ENCODE measurements around the gene NARS2.

NARS2 gene

GRCh38 chr11:78420796-78421209 is 153.9 kb downstream of the NARS2 start:
- peak; percentile 41 for ATAC-seq

GRCh38 chr11:78420255-78420764 is 154.4 kb downstream of the NARS2 start:
- Mint-ChIP-seq H3K27me3 (peaks cover 33% of the 10 kb centered on the region), H3K4me1 (peaks cover 48% of the 10 kb centered on the region), H3K9me3 (no peaks in the 10 kb centered on the region), H3K36me3 (ENCODE audit: low read depth) (no peaks in the 10 kb centered on the region), H3K27ac (peak overlapping the region; percentile 71), H3K4me3 (peak overlapping the region; percentile 14)
- DNase-seq (peak; percentile 62), ATAC-seq (peak; percentile 2)

More at GRCh38 chr11:78420796-78421209, 153.9 kb downstream of the NARS2 start:
- Mint-ChIP-seq H3K36me3 (ENCODE audit: low read depth) (no peaks in the 10 kb centered on the region), H3K9me3 (no peaks in the 10 kb centered on the region), H3K4me3 (peak overlapping the region; percentile 11), H3K4me1 (peaks cover 50% of the 10 kb centered on the region), H3K27ac (peak overlapping the region; percentile 71), H3K27me3 (peaks cover 33% of the 10 kb centered on the region)
- DNase-seq = peak; percentile 71

GRCh38 chr11:78419327-78419726 is 155.3 kb downstream of the NARS2 start:
- Mint-ChIP-seq H3K27me3 (peaks cover 33% of the 10 kb centered on the region), H3K4me1 (peaks cover 38% of the 10 kb centered on the region), H3K9me3 (no peaks in the 10 kb centered on the region), H3K36me3 (ENCODE audit: low read depth) (no peaks in the 10 kb centered on the region), H3K27ac (no peak overlapping the region), H3K4me3 (peak overlapping the region; percentile 75)
- no peak for ATAC-seq
- DNase-seq = no peak

- Mint-ChIP-seq H3K27me3 (peaks cover 33% of the 10 kb centered on the region), H3K4me1 (peaks cover 35% of the 10 kb centered on the region), H3K4me3 (peak overlapping the region; percentile 75), H3K36me3 (ENCODE audit: low read depth) (no peaks in the 10 kb centered on the region), H3K27ac (peak overlapping the region; percentile 10), H3K9me3 (no peaks in the 10 kb centered on the region)
- DNase-seq (no peak), ATAC-seq (no peak)
Observed at GRCh38 chr11:78418584-78419211, 156.0 kb downstream of the NARS2 start.

- Mint-ChIP-seq H3K27ac (no peak overlapping the region), H3K36me3 (ENCODE audit: low read depth) (no peaks in the 10 kb centered on the region), H3K27me3 (peaks cover 33% of the 10 kb centered on the region), H3K4me1 (peaks cover 35% of the 10 kb centered on the region), H3K4me3 (peak overlapping the region; percentile 75), H3K9me3 (no peaks in the 10 kb centered on the region)
- DNase-seq = peak; percentile 76
- ATAC-seq = peak; percentile 62
Observed at GRCh38 chr11:78417888-78418583, 156.6 kb downstream of the NARS2 start.

GRCh38 chr11:78417175-78417887 is 157.3 kb downstream of the NARS2 start, which contains the start of gene GAB2:
Gene GAB2 (minus strand): TSS chr11:78417820. CDS start chr11:78417720, 100 bp downstream.
- ATAC-seq = peak; percentile 41
- no peak for DNase-seq
- H3K27me3 Mint-ChIP-seq = peaks cover 33% of the 10 kb centered on the region
- H3K4me1 Mint-ChIP-seq = peaks cover 35% of the 10 kb centered on the region
- peak within 1 kb of the TSS; percentile 83 for H3K4me3 Mint-ChIP-seq
- H3K36me3 Mint-ChIP-seq (ENCODE audit: low read depth) = no peaks in the 10 kb centered on the region
- H3K27ac Mint-ChIP-seq = peak within 1 kb of the TSS; percentile 73
- H3K9me3 Mint-ChIP-seq = no peaks in the 10 kb centered on the region

- ATAC-seq (peak; percentile 61), DNase-seq (peak; percentile 77)
- Mint-ChIP-seq H3K27me3 (peaks cover 33% of the 10 kb centered on the region), H3K4me1 (peaks cover 35% of the 10 kb centered on the region), H3K4me3 (peak overlapping the region; percentile 83), H3K9me3 (no peaks in the 10 kb centered on the region), H3K36me3 (ENCODE audit: low read depth) (no peaks in the 10 kb centered on the region), H3K27ac (peak overlapping the region; percentile 73)
Observed at GRCh38 chr11:78416285-78417174, 158.1 kb downstream of the NARS2 start.

- H3K4me3 Mint-ChIP-seq = no peak overlapping the region
- H3K9me3 Mint-ChIP-seq = no peaks in the 10 kb centered on the region
- no peak overlapping the region for H3K27ac Mint-ChIP-seq
- H3K4me1 Mint-ChIP-seq = peaks cover 26% of the 10 kb centered on the region
- DNase-seq (no peak), ATAC-seq (no peak)
- peaks cover 32% of the 10 kb centered on the region for H3K27me3 Mint-ChIP-seq
- no peaks in the 10 kb centered on the region for H3K36me3 Mint-ChIP-seq (ENCODE audit: low read depth)
Observed at GRCh38 chr11:78415338-78415737, 159.3 kb downstream of the NARS2 start.

GRCh38 chr11:78414321-78415051 is 160.2 kb downstream of the NARS2 start:
- peaks cover 26% of the 10 kb centered on the region for H3K27me3 Mint-ChIP-seq
- peaks cover 3% of the 10 kb centered on the region for H3K36me3 Mint-ChIP-seq (ENCODE audit: low read depth)
- peaks cover 4% of the 10 kb centered on the region for H3K9me3 Mint-ChIP-seq
- no peak for DNase-seq
- ATAC-seq = no peak
- H3K4me1 Mint-ChIP-seq = peaks cover 21% of the 10 kb centered on the region
- H3K4me3 Mint-ChIP-seq = no peak overlapping the region
- H3K27ac Mint-ChIP-seq = no peak overlapping the region

GRCh38 chr11:78408619-78409018 is 166.0 kb downstream of the NARS2 start:
- peaks cover 4% of the 10 kb centered on the region for H3K27me3 Mint-ChIP-seq
- ATAC-seq (no peak), DNase-seq (no peak)
- H3K27ac Mint-ChIP-seq = no peak overlapping the region
- H3K4me1 Mint-ChIP-seq = peaks cover 4% of the 10 kb centered on the region
- H3K36me3 Mint-ChIP-seq (ENCODE audit: low read depth) = peaks cover 5% of the 10 kb centered on the region
- peaks cover 4% of the 10 kb centered on the region for H3K9me3 Mint-ChIP-seq
- no peak overlapping the region for H3K4me3 Mint-ChIP-seq

- peaks cover 4% of the 10 kb centered on the region for H3K4me1 Mint-ChIP-seq
- H3K4me3 Mint-ChIP-seq = no peak overlapping the region
- H3K27me3 Mint-ChIP-seq = peaks cover 4% of the 10 kb centered on the region
- ATAC-seq = no peak
- peaks cover 4% of the 10 kb centered on the region for H3K9me3 Mint-ChIP-seq
- no peak for DNase-seq
- H3K27ac Mint-ChIP-seq = no peak overlapping the region
- H3K36me3 Mint-ChIP-seq (ENCODE audit: low read depth) = peaks cover 5% of the 10 kb centered on the region
Observed at GRCh38 chr11:78406568-78407196, 168.0 kb downstream of the NARS2 start.

GRCh38 chr11:78405805-78406204 is 168.9 kb downstream of the NARS2 start:
- Mint-ChIP-seq H3K4me1 (peaks cover 4% of the 10 kb centered on the region), H3K9me3 (peaks cover 4% of the 10 kb centered on the region), H3K36me3 (ENCODE audit: low read depth) (peaks cover 5% of the 10 kb centered on the region), H3K27me3 (peaks cover 4% of the 10 kb centered on the region), H3K4me3 (no peak overlapping the region), H3K27ac (no peak overlapping the region)
- ATAC-seq (no peak), DNase-seq (no peak)

GRCh38 chr11:78403781-78404180 is 170.9 kb downstream of the NARS2 start:
- DNase-seq (no peak), ATAC-seq (no peak)
- H3K36me3 Mint-ChIP-seq (ENCODE audit: low read depth) = peaks cover 2% of the 10 kb centered on the region
- H3K4me3 Mint-ChIP-seq = no peak overlapping the region
- no peaks in the 10 kb centered on the region for H3K9me3 Mint-ChIP-seq
- peaks cover 4% of the 10 kb centered on the region for H3K27me3 Mint-ChIP-seq
- peaks cover 4% of the 10 kb centered on the region for H3K4me1 Mint-ChIP-seq
- no peak overlapping the region for H3K27ac Mint-ChIP-seq

Data from activated naive CD8-positive, alpha-beta T cell treated with anti-CD3 and anti-CD28 coated beads, Interleukin-2, amount 50 U/mL, for 24 hours (primary cell).